MM.1S (cell line): ENCODE data around the gene TCOF1.

Source experiments
- EZH2 ChIP-seq: fragments of 300-600 bp; sonication (generic); optimal IDR thresholded peaks from 2 replicates; pipeline ENCODE3; 2017; ENCODE audit warnings: low read depth, mild to moderate bottlenecking, antibody characterized with exemption, low read length, mixed read lengths
- EZH2phosphoT487 ChIP-seq: fragments of 300-600 bp; sonication (generic); IDR thresholded peaks from 2 replicates; pipeline ENCODE4 v1.6.1; 2018; ENCODE audit warnings: antibody characterized with exemption, low read length
- TF ChIP-seq, protein P1 (sequence below): fragments of 300-600 bp; sonication (generic); IDR thresholded peaks from 2 replicates; pipeline ENCODE4 v1.5.1; 2016; ENCODE audit warnings: antibody characterized with exemption, low read length, mixed read lengths

DNA sequence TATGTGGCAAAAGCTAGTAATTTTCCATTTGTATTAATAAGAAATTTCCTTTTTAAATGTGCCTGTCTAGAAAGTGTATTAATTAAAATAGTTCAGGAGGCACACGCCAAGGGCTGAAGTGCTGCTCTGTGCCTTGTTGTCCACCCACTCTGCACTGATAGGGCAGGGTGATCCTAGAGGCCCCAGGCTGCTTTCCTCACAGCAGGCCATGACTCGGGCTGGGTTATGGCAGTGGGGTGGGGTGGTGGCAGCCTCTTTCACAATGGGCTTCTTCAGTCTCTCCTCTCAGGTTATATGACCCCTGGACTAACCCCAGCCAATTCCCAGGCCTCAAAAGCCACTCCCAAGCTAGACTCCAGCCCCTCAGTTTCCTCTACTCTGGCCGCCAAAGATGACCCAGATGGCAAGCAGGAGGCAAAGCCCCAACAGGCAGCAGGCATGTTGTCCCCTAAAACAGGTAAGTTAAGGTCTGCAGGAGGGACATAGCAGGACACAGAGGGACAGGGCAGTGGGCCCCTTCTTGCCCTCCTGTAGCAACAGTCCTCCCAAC, 35.7 kb downstream of the TCOF1 start:
- TF ChIP-seq, protein P1, sequence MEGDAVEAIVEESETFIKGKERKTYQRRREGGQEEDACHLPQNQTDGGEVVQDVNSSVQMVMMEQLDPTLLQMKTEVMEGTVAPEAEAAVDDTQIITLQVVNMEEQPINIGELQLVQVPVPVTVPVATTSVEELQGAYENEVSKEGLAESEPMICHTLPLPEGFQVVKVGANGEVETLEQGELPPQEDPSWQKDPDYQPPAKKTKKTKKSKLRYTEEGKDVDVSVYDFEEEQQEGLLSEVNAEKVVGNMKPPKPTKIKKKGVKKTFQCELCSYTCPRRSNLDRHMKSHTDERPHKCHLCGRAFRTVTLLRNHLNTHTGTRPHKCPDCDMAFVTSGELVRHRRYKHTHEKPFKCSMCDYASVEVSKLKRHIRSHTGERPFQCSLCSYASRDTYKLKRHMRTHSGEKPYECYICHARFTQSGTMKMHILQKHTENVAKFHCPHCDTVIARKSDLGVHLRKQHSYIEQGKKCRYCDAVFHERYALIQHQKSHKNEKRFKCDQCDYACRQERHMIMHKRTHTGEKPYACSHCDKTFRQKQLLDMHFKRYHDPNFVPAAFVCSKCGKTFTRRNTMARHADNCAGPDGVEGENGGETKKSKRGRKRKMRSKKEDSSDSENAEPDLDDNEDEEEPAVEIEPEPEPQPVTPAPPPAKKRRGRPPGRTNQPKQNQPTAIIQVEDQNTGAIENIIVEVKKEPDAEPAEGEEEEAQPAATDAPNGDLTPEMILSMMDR: no peak
- TF ChIP-seq EZH2phosphoT487: no peak
- TF ChIP-seq EZH2: no peak
